DMS 273 (cell line): Measurements from ENCODE around the gene SPRY2.
"Not testable (repeated sequence)": the region's sequence is repeated elsewhere in the genome, so short reads cannot be mapped to it uniquely, and the experiment has no call there.

Source experiments
- DNase-seq: peaks from one replicate; lab custom pipeline; 2025; ENCODE audit not compliant: unreplicated experiment; lab: John Stamatoyannopoulos, UW

SPRY2 gene

DNA sequence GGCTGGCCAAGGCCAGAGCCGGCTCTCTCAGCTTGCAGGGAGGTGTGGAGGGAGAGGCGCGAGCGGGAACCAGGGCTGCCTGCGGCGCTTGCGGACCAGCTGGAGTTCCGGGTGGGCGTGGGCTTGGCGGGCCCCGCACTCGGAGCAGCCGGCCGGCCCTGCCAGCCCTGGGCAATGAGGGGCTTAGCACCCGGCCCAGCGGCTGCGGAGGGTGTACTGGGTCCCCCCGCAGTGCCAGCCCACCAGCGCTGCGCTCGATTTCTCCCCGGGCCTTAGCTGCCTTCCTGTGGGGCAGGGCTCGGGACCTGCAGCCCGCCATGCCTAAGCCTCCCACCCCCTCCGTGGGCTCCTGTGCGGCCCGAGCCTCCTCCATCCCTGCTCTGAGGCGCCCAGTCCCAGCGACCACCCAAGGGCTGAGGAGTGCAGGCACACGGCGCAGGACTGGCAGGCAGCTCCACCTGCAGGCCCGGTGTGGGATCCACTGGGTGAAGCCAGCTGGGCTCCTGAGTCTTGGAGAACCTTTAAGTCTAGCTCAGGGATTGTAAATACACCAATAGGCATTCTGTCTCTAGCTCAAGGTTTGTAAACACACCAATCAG is 14.7 kb upstream of the SPRY2 start:
- DNase-seq, result not testable (repeated sequence)

DNA sequence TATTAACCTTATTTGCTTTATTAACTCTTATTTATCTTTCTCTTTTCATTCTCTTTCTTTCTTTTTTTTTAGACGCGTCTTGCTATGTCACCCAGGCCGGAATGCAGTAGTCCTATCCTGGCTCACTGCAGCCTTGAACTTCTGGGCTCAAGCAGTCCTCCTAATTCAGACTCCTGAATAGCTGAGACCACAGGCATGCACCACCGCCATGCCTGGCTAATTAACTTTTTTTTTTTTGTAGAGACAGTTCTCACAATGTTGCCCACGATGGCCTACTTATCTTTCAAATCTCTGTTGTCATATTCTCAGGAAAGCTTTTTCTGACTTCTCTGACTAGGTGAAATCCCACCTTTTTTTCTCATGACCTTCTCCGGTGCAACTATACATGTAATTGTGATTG is 7.8 kb upstream of the SPRY2 start:
- DNase-seq, result no peak

DNA sequence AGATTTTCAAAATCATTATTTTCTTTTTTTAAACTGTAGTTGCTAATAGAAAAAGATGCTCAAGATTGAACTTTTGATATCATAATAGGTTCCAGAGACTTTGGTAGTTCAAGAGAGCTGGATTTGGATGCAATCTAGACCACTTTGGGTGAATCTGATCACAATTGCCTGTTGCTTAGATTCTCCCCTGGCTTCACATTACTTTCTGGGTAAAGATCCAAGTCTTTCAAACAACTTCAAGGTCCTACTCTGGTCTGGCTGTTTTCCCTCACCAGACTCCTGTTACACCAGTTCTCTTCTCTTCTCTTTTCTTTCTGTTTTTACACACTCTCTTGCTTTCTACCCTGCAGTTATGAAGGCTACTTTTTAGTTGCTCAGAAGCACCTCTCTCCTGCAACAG is 7.4 kb upstream of the SPRY2 start:
- DNase-seq, result no peak

DNA sequence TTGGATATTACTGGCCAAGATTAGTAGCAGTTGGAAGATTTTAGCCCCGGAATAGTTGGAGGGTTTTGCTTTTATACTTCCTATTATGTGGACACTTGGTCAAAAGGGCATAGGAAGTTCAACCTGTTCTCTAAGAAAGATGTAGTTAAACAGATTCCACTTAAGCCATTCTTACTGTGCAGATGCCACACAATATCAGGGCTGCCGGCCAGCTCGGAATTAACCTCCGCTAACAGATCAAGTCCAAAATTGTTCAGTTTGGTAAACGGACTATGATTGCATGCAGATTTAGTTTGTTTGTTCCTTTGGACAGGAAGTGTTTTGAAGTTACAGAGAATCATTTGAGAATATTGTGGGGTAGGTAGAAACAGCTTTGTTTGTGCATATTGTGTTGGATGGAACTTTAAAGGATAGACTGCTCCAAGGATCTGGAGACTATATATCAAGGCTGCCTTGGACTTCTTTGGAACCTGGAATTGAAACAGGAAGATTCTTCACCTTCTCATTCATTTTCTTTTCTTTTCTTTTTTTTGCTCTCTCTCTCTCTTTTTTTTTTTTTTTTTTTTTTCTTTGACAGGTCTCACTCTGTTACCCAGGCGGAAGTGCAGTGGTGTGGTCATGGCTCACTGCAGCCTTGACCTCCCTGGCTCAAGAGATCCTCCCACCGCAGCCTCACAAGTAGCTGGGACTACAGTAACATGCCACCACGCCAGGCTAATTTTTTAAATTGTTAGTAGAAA is 5.0 kb upstream of the SPRY2 start:
- no peak for DNase-seq

DNA sequence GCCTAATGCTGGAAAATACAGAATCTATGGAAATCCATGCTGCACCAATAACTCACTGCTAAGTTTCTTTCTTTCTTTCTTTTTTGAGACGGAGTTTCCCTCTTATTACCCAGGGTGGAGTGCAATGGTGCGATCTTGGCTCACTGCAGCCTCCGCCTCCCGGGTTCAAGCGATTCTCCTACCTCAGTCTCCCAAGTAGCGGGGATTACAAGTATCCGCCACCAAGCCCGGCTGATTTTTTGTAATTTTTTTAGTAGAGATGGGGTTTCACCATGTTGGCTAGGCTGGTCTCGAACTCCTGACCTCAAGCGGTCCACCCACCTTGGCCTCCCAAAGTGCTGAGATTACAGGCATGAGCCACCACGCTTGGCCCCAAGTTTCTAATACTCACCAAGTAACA is 3.1 kb upstream of the SPRY2 start:
- not testable (repeated sequence) for DNase-seq

DNA sequence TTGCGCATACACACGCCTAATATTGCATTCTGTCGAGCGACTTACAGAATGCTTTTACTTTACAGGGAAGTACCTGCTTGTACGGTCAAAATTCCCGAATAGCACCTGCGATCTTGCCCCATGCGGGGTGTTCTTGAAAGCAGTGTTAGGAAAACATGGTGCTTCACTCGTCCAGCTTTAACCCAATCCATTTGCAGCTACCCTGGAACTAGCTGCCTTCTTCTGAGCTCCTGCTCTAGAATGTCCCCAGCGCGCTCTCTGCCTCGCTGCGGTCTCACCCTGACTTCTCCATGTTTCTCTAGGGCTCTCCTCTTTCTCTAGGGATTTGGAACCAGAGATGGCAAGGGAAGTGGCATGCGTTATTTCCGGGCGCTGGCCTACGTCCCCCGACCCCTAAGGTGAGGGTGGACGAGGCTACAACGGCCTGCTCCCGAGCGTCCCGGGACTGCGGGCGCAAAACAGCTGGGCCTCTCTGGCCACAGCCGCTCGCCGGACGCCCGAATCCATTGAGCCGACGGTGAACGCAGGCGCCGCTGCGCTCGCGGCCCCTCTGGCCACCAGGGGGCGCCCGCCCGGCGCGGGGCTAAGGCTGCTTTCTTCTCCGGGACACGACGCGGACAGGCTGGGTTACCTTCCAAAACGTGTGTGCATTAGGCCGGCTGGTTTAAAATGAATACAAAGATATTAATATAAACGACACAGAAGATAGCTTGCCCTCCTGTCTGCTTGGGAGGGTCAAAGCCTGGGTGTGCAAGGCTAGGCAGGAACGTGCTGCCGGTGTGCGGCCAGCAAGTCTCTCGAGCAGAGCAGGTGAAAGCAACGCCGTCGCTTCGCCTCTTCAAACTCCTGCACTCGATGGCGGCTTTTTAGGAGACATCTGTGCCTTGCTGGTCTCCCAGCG is 1.8 kb upstream of the SPRY2 start:
- peak; percentile 86 for DNase-seq

DNA sequence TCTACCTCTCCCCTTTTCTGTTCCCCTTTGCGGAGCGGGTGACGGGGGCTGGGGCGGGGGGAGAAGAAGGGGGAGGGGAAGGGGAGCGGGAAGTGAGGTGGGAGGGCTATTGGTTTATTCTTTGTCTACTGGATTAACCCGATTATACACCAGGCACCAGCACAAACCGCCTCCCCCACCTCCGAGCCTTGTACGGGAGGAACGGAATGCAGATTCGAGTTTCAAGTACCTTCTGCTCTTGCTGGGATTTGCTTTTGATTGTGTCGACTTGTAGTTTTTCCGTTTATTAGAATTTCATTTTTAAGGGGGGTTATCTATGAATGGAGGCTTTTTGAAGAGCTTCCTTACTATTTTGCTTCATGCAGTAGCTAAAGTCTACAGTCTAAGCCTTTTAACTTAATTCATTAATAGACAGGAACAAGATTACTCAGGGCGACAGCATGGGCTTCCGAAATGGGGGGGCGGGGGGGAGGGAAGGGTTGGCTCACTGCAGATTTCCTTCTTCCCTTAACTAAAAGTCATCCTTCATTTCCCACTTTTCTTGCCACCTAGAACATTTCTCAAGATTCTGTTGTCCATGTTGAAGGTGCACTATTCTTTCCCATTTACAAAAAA is 937 bp upstream of the SPRY2 start:
- peak; percentile 75 for DNase-seq

DNA sequence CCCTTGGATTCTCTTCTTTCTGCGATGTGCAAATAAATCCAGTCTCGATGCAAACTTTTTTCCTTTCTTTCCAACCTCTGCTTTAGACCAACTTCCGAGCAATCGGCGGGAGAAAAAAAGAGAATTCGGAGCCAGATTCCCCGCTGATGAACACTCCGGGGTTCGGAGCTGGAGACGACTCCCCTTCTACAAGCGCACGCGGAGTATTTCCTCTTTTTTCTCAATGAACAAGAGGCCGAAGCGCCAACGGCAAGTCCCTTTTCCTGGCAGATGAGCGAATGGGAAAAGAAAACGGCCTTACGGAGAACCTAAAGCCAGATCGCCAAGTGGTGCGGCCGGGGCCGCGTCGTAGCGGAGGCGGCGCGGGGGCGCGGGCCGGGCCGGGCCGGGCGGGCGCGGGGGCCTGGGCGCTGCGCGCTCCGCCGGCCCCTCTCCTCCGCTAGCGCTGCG is 250 bp downstream of the SPRY2 start:
- DNase-seq, result peak; percentile 83

DNA sequence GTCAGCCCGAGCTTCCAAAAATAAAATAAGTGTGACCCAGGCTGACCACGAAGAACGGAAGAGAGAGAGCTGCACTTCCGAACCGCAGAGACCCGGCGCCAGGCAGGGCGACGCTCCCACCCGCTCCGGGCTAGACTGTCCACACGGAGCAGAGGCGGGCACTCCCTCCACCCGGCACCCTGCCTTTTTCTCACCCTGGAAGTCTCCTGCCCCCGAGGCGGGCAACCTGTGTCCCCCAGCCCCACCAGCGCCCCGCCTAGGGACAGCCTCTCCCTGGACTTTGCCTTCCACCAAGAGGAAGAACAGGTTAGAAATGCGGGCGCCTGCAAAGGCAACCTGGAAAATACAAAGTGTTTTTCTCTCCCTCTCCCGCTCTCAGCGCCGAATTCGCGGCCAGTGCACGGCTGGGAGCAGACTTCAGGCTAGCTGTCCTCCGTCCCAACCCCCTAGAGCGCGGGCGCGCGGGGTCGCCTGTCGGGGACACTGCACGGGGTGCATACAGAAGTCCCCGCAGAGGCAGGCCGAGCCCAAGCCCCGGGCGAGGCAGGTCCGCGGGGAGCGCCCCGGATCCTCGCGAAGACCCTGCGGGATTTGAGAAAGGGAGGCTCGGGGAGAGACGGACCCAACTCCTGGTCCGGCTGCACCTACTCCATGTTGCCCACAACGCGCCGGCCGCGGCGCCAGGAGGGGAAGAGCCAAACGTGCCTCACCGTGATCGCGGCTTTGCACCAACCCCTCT is 845 bp downstream of the SPRY2 start:
- DNase-seq, result peak; percentile 72

DNA sequence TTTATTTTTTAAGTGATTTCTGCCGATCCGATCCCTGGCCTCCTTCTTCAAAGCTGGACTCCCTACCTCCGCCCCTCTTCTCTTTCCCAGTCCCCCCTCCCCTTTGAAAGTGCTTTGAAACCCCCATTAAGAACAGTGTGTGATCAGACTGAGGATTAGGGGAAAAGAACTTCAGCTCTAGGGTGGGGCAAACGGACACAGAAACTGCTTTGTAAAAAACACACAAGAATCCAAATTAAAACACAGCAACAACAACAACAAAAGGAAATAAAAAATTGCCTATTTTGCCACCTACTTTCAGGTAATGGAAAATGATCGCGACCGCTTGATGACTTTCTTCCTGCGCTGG is 1.4 kb downstream of the SPRY2 start:
- DNase-seq, result no peak

DNA sequence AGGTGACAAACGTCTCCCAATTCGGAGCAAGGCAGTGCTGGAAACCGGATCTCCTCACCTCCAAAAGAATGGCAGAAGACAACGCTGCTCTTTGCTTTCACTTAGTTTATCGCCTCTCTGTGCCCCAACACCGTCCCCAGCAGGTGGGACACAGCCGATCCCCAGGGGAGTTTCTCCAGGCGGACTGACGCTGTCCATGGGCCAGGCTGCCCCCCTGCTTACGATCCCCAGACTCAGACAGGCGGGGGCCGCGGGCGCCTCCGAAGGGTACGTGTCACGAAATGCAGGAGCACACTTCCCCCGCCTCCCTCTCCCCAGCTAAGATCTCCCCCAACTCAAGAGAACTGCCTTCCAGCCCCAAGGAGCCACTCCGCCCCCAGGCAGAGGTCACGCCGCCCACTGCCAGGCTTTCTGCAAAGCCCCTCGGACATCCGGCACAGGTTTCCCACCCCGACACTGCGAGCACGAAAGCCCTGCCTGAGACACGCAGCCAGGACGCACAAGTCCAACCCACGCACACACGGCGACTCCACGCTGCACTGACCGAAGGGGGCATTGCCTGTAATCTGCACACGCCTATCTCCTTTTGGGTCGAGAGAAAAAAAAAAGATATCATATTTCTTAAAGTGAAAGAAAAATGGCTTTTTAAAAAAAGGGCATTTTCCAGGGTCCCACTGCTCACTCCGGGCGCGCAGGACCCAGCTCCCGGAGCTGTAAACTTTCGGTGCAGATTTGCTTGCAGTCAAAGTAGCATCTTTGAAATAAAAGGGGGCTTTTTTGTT is 2.0 kb downstream of the SPRY2 start:
- DNase-seq, result peak; percentile 63

DNA sequence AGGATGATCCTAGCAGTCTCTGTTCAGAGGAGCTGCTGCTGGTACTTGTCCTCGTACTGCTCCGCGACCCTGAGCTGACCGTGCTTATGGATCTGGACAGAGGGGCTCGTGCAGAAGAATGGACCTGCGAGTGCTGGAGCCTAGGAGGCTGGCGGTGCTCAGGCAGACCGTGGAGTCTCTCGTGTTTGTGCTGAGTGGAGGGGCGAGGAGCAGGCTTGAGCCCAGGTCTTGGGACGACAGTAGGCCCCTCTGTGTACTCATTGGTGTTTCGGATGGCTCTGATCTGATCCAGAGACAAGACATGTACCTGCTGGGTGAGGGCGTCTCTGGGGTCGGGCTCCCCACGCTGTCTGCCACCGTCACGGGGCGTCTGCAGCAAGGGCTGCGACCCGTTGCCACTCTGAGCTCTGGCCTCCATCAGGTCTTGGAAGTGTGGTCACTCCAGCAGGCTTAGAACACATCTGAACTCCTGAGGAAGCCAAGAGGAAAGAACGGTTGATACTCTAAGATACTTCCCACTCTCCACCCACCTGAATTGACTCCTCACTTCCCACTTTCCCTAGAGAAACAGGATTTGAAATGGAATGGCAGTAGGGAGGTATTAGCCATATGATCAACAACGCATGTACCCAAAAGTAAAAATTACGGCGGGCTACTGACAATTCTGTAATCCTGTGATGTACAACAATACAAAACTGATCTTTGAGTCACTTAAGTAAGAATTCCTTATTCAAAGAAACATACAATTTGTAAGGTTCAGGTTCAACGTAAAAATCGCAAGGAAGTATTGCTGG is 3.4 kb downstream of the SPRY2 start:
- no peak for DNase-seq

DNA sequence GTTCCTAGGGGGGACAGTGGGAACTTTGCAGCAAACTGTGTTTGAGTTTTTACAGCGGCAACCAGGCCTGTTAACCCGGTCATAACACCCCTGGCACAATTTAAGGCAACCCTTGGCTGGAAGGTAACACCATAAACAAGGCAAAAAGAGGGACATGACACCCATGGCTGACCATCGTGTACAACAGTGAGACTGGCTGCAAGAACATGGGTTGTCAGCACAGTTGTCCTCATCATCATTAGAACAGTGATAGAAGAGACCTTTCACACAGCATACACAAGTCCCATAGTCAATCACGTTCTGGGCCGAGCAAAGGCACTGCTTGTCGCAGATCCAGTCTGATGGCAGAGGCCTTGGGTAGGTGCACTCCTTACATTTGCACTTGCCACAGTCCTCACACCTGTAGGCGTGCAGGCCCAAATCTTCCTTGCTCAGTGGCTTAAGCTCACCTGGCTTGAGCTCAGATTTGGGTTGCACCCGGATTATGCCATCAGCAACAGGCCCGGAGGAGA is 4.1 kb downstream of the SPRY2 start:
- DNase-seq, result no peak

DNA sequence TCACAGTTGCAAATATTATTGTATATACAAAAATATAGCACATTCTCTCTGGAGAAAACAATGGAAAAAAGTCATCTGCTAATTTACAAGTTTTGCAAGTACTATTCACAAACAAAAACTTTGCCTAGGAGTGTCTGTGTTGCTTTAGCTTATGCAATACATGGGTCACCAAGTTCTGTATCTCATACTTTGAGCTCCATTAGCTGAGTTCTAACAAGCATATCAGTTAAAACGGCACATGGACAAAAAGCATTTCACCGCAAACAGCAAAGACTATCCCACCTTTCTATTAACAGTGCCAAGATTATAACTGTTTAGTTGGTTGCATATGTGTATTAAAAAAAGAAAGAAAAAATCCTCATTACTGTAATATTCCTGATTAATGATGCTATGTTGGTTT is 4.6 kb downstream of the SPRY2 start:
- no peak for DNase-seq

DNA sequence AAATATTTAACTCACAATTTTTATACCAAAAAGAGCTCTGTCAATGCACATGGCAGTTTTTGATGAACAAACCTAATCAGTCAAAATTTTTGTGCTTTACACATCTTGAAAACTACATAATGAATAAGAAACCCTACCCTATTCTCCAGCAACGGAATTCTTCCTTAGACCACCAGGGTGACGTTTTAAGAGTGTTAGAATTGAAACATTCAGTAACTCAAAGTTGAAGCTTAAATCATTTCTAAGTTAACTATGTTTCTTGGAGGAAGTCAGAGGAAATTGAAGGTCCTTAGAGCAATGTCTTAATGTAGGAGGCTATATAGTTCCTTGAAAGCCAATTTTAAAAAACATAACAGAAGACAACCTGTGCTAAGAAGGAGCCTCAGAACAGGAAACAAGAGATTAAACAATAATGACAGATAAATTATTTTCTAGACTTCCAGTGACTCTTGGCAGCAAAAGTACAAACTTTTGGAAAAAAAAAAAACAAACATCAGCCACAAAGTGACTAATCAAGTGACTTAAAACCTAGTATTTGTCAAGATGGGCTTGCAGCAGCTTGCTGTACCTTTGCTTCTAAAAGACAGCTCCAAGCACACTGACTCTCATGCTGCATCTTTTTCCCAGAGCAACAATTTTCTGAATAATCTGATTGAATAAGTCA is 6.2 kb downstream of the SPRY2 start:
- DNase-seq, result no peak

DNA sequence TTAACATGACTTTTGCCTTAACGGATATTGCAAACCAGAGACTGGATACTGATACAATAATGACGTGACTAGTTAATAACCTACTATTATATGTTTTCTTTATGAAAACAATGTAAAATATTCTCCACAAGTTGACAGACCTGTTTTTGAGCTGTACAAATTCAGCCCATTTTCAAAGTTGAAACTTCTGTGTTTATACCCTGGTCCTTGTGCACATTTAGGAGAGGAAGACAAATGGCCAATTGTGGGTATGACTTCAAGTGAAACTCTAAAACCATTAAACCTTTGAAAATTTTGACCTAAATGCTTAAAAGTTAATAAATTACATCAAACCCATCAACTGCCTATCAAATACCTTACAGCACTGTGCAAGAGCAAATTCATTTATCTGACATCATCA is 8.9 kb downstream of the SPRY2 start:
- DNase-seq, result no peak

DNA sequence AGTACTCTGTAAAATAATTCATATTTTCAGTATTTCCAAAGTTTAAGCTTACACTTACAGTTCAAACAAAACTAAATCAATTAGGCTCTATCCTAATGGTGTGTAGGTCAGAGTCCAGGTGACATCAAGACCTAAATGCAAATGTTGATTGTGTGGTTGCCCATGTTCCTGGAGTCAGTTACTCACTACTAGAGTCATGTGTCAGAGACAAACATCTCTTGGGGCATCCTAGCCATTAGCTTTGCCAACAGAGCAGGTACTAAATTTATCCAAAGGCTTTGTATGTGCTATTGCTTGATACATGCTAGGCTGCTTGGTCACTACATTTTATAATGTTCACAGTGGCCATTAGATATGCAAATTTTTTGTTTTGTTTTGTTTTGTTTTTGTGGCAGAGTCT is 11.7 kb downstream of the SPRY2 start:
- DNase-seq, result no peak

DNA sequence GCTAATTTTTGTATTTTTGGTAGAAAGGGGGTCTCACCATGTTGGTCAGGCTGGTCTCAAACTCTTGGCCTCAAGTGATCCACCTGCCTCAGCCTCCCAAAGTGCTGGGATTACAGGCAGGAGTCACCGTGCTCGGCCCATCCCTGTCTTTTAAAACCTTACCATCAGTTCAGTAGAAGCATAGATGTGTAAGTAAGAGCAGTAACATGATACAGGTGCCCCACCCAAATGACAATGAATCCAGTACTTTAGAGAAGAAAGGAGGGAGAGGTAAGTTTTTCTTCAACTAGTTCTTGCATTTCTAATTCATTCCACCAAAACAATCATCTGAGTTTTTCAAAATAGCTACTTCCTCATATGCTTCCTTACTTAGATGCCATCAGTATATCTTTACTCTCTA is 21.9 kb downstream of the SPRY2 start:
- no peak for DNase-seq
